SK-N-SH (cell line): ENCODE measurements around the gene DCAF11. TPM values are rescaled to one million over a fixed set of nuclear protein-coding genes. Genes with fewer than 3 reads are reported as not detected.
A peak's percentile ranks its signal among the peaks of the same experiment; 100 is the strongest.

Experiments
- CTCF ChIA-PET: fragments of 300-600, 350-600 bp; formaldehyde crosslinking; extraction: SDS; loops from one replicate; lab custom pipeline; 2021; lab: Yijun Ruan, JAX
- POLR2A ChIA-PET: fragments of 350-600 bp; sonication (Branson Sonifier 250); formaldehyde crosslinking; extraction: SDS; loops from one replicate; lab custom pipeline; 2020; ENCODE audit warnings: antibody characterized with exemption, inconsistent platforms; lab: Yijun Ruan, JAX
- DNase-seq: peaks from one replicate; pipeline ENCODE4 v3.0.0; 2012
- H2AFZ ChIP-seq: fragments of 200-600 bp; sonication (generic); 2 replicates; pipeline ENCODE4 v1.8.1; 2016; ENCODE audit warnings: antibody characterized with exemption, mild to moderate bottlenecking, low read depth
- H3F3A ChIP-seq: fragments of 200-600 bp; sonication (generic); replicated peaks from 2 replicates; pipeline ENCODE3; 2016; ENCODE audit warnings: antibody characterized with exemption, mild to moderate bottlenecking; ENCODE audit not compliant: insufficient read depth
- H3K27ac ChIP-seq, 2 experiments: fragments of 200-500 bp in 1 of 2; fragments of 200-600 bp in 1 of 2; sonication (Bioruptor generic) in 1 of 2; sonication (generic), shearing (Covaris generic) in 1 of 2; 2 replicates each; pipeline versions ENCODE4 v1.5.1 to v1.6.1; 2014 to 2016; ENCODE audit warnings: low read depth in 2 of 2, inconsistent platforms in 1 of 2, low read length in 1 of 2, mild to moderate bottlenecking in 1 of 2, mixed read lengths in 1 of 2
- H3K27me3 ChIP-seq: fragments of 200-600 bp; sonication (generic), shearing (Covaris generic); 2 replicates; pipeline ENCODE4 v1.6.1; 2016; ENCODE audit warnings: mixed run types; ENCODE audit not compliant: insufficient read depth
- H3K36me3 ChIP-seq, 2 experiments: fragments of 200-500 bp in 1 of 2; fragments of 200-600 bp in 1 of 2; sonication (Bioruptor generic) in 1 of 2; sonication (generic) in 1 of 2; replicated peaks in 1 of 2; 2 replicates each; pipeline versions ENCODE3 to v1.5.1; 2014 to 2016; ENCODE audit warnings: low read length in 1 of 2, mild to moderate bottlenecking in 1 of 2; ENCODE audit not compliant: insufficient read depth in 2 of 2, control insufficient read depth in 1 of 2
- H3K4me1 ChIP-seq, 2 experiments: fragments of 200-500 bp in 1 of 2; fragments of 200-600 bp in 1 of 2; sonication (Bioruptor generic) in 1 of 2; sonication (generic), shearing (Covaris generic) in 1 of 2; 2 replicates each; pipeline versions ENCODE4 v1.5.1 to v1.6.1; 2014 to 2016; ENCODE audit warnings: low read depth in 1 of 2, low read length in 1 of 2, mixed run types in 1 of 2; ENCODE audit not compliant: insufficient read depth in 2 of 2, control insufficient read depth in 1 of 2
- H3K4me2 ChIP-seq: fragments of 200-600 bp; sonication (generic), shearing (Covaris generic); 2 replicates; pipeline ENCODE4 v1.6.1; 2017; ENCODE audit warnings: mixed run types
- H3K4me3 ChIP-seq, 2 experiments: fragments of 200-500 bp in 1 of 2; fragments of 200-600 bp in 1 of 2; sonication (Bioruptor generic) in 1 of 2; sonication (generic), shearing (Covaris generic) in 1 of 2; 2 replicates each; pipeline versions ENCODE4 v1.5.1 to v1.8.1; 2014 to 2016; ENCODE audit warnings: low read depth in 2 of 2, inconsistent platforms in 1 of 2, low read length in 1 of 2, mild to moderate bottlenecking in 1 of 2, mixed read lengths in 1 of 2, moderate library complexity in 1 of 2
- H3K79me2 ChIP-seq: fragments of 200-600 bp; sonication (generic); 2 replicates; pipeline ENCODE4 v1.8.1; 2017; ENCODE audit warnings: mild to moderate bottlenecking; ENCODE audit not compliant: insufficient read depth
- H3K9ac ChIP-seq: fragments of 200-600 bp; sonication (generic); 2 replicates; pipeline ENCODE4 v1.6.1; 2017; ENCODE audit warnings: mixed run types
- H3K9me2 ChIP-seq: fragments of 200-600 bp; sonication (generic); 2 replicates; pipeline ENCODE4 v1.6.1; 2017; ENCODE audit warnings: mixed run types
- H3K9me3 ChIP-seq: fragments of 200-600 bp; sonication (generic); 2 replicates; pipeline ENCODE4 v1.6.1; 2017; ENCODE audit warnings: mixed run types, mild to moderate bottlenecking, moderate library complexity
- H4K20me1 ChIP-seq: fragments of 200-600 bp; sonication (generic); 2 replicates; pipeline ENCODE4 v1.6.1; 2017; ENCODE audit warnings: mild to moderate bottlenecking, mixed run types; ENCODE audit not compliant: insufficient read depth
- EP300 ChIP-seq, 2 experiments: IDR thresholded peaks; 2 replicates each; pipeline versions ENCODE4 v1.4.0 to v1.6.1; 2012; ENCODE audit warnings: borderline replicate concordance in 1 of 2, low read depth in 1 of 2, low read length in 1 of 2
- FOSL2 ChIP-seq: IDR thresholded peaks from 2 replicates; pipeline ENCODE4 v1.4.0; 2012; ENCODE audit warnings: low read depth, mild to moderate bottlenecking, moderate library complexity, borderline replicate concordance
- FOXJ3 ChIP-seq: sonication (generic); formaldehyde crosslinking; IDR thresholded peaks from 2 replicates; pipeline ENCODE4 v1.5.1; 2020; ENCODE audit warnings: mild to moderate bottlenecking, missing genetic modification reagents
- GATA2 ChIP-seq: sonication (generic); formaldehyde crosslinking; IDR thresholded peaks from 2 replicates; pipeline ENCODE4 v1.5.0; 2020; ENCODE audit warnings: mild to moderate bottlenecking, missing genetic modification reagents
- IRF3 ChIP-seq: fragments of 150-350 bp; IDR thresholded peaks from 2 replicates; pipeline ENCODE4 v1.6.1; 2016; ENCODE audit warnings: mild to moderate bottlenecking, low read depth, low read length
- JUND ChIP-seq: IDR thresholded peaks from 2 replicates; pipeline ENCODE4 v1.4.0; 2012
- NFIC ChIP-seq: IDR thresholded peaks from 2 replicates; pipeline ENCODE4 v1.4.0; 2012; ENCODE audit warnings: borderline replicate concordance
- POLR2AphosphoS5 ChIP-seq: IDR thresholded peaks from 2 replicates; pipeline ENCODE4 v1.6.1; 2012; ENCODE audit warnings: low read depth, low read length
- RAD21 ChIP-seq: IDR thresholded peaks from 2 replicates; pipeline ENCODE4 v1.6.1; 2012; ENCODE audit warnings: mild to moderate bottlenecking, low read length
- RXRA ChIP-seq: IDR thresholded peaks from 2 replicates; pipeline ENCODE4 v1.4.0; 2012; ENCODE audit warnings: low read depth, mild to moderate bottlenecking, borderline replicate concordance
- SMC3 ChIP-seq: IDR thresholded peaks from 2 replicates; pipeline ENCODE4 v1.6.1; 2012; ENCODE audit warnings: low read depth, low read length, improper control_type of control experiment
- TEAD4 ChIP-seq: IDR thresholded peaks from 2 replicates; pipeline ENCODE4 v1.4.0; 2012; ENCODE audit warnings: mild to moderate bottlenecking, borderline replicate concordance; ENCODE audit not compliant: insufficient read depth
- USF2 ChIP-seq: fragments of 150-350 bp; IDR thresholded peaks from 2 replicates; pipeline ENCODE4 v1.6.1; 2017; ENCODE audit warnings: antibody characterized with exemption, low read length, low read depth, borderline replicate concordance
- YY1 ChIP-seq: IDR thresholded peaks from 2 replicates; pipeline ENCODE4 v1.4.0; 2012; ENCODE audit warnings: low read depth, mild to moderate bottlenecking
- ZBTB33 ChIP-seq: IDR thresholded peaks from 2 replicates; pipeline ENCODE4 v1.4.0; 2012; ENCODE audit warnings: low read depth, borderline replicate concordance
- WGBS: methylation state at CpG from one replicate; pipeline ENCODE4 v1.1.6; 2017; ENCODE audit warnings: low lambda C conversion rate; 5-methylcytosine and 5-hydroxymethylcytosine counted together
- polyA plus RNA-seq, 3 experiments: library from polyadenylated mRNA; depleted of rRNA; stranded (reverse); fragments of >200 nt; gene quantifications; 2 replicates each; pipeline ENCODE4 v1.2.3, GENCODE V29; 2012
- TF ChIP-seq, protein P1 (sequence below): IDR thresholded peaks from 2 replicates; pipeline ENCODE4 v1.4.0; 2012; ENCODE audit warnings: low read depth

Gene DCAF11
- polyA plus RNA-seq, 1 of the 3 experiments (the other 2 are of a cell fraction): 34.6 TPM

DNA sequence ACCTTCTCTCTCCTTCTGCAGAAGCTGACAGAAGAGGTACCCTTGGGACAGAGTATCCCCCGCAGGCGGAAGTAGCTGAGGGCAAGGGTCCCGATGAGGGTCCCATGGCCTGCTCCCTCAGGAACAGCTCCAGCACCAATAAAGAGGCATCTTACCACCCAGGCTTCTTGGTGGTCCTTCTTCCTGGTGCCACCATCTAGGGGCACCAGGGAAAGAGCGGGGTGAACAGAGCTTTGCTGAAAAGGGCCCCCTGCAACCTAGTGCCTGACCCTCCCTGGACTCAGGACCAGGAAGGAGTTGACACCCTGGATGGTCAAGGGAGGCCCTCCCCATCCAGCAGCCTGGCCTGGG lies 45.9 kb downstream of the DCAF11 start:
- no peak for DNase-seq
- peak overlapping the region; percentile 46 to 71; a peak in 3 of 4 replicates for H3K27ac ChIP-seq
- WGBS: 92% methylated on average over 4 of the region's 4 CpGs

More for the DNA sequence above, 45.9 kb downstream of the DCAF11 start:
- Histone ChIP-seq H3K9me3 (no peaks in the 10 kb centered on the region), H3K79me2 (peaks cover 23% of the 10 kb centered on the region), H3K36me3 (peaks cover 35 to 61% of the 10 kb centered on the region in 2 experiments), H3F3A (peaks cover 17% of the 10 kb centered on the region), H2AFZ (no peak overlapping the region), H3K27me3 (no peaks in the 10 kb centered on the region), H4K20me1 (peaks cover 4% of the 10 kb centered on the region; the same call in 1 of the 2 replicates), H3K4me2 (peak overlapping the region; percentile 97; the same call in 1 of the 2 replicates), H3K9ac (no peak overlapping the region), H3K9me2 (no peaks in the 10 kb centered on the region), H3K4me3 (no peak overlapping the region), H3K4me1 (peaks cover 4 to 22% of the 10 kb centered on the region in 2 experiments; a peak in 1 of 4 replicates)
- ChIA-PET CTCF (interaction anchor here (0.8 to 3.5 kb wide), 33 partner anchors 10 to 136 kb away, joined by 3 to 38 read pairs (median 5); partner anchors contain the start of genes CARMIL3, CPNE6, DCAF11 and EMC9), POLR2A (interaction anchor here (0.8 to 5.2 kb wide), 11 partner anchors 12 to 65 kb away, joined by 3 to 50 read pairs (median 5); partner anchors contain the start of genes DCAF11, EMC9, IPO4 and NRL)
- TF ChIP-seq USF2: no peak
- TF ChIP-seq RAD21: no peak
- no peak for TF ChIP-seq IRF3
- no peak for TF ChIP-seq YY1
- no peak for TF ChIP-seq SMC3
- no peak for TF ChIP-seq EP300 (IDR thresholded peaks at IDR 0.05; ENCODE audit: borderline replicate concordance in 1 of 2, low read depth in 1 of 2, low read length in 1 of 2)
- TF ChIP-seq FOSL2: no peak
- no peak for TF ChIP-seq RXRA
- TF ChIP-seq, protein P1, sequence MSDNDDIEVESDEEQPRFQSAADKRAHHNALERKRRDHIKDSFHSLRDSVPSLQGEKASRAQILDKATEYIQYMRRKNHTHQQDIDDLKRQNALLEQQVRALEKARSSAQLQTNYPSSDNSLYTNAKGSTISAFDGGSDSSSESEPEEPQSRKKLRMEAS: no peak
- TF ChIP-seq NFIC: no peak
- no peak for TF ChIP-seq JUND
- TF ChIP-seq FOXJ3 (CRISPR knock-in tag): no peak
- TF ChIP-seq POLR2AphosphoS5: no peak
- TF ChIP-seq GATA2: no peak
- no peak for TF ChIP-seq TEAD4
- TF ChIP-seq ZBTB33: no peak
